Keratinocyte (primary cell): ENCODE data around the gene STK33. TPM values are rescaled to one million over a fixed set of nuclear protein-coding genes. Genes with fewer than 3 reads are reported as not detected.

Experiments used
- DNase-seq: peaks from one replicate; pipeline ENCODE4 v3.0.0-alpha.2; 2011; ENCODE audit warnings: low read depth, missing footprints, low spot score
- FAIRE-seq: peaks from 2 replicates; lab custom pipeline; 2011; peaks lifted over from hg19 to GRCh38; lab: Jason Lieb, UNC
- H2AFZ ChIP-seq: 2 replicates; pipeline ENCODE4 v1.6.0; 2012; ENCODE audit warnings: low read length, control low read depth, inconsistent platforms; ENCODE audit not compliant: control insufficient read depth
- H3K27ac ChIP-seq: 2 replicates; pipeline ENCODE4 v1.5.1; 2011; ENCODE audit warnings: low read length; ENCODE audit not compliant: control insufficient read depth, insufficient read depth
- H3K27me3 ChIP-seq: 3 replicates; pipeline ENCODE4 v1.6.0; 2011; ENCODE audit warnings: low read length; ENCODE audit not compliant: control insufficient read depth, insufficient read depth; ENCODE audit errors: extremely low read depth
- H3K36me3 ChIP-seq, 2 experiments: 2 replicates in 1 of 2; 3 replicates in 1 of 2; pipeline ENCODE4 v1.5.1; 2011; ENCODE audit warnings: low read length in 2 of 2, mild to moderate bottlenecking in 1 of 2; ENCODE audit not compliant: control insufficient read depth in 2 of 2, insufficient read depth in 2 of 2; ENCODE audit errors: extremely low read depth in 1 of 2
- H3K4me1 ChIP-seq: 3 replicates; pipeline ENCODE4 v1.5.1; 2011; ENCODE audit warnings: low read length; ENCODE audit not compliant: control insufficient read depth, insufficient read depth; ENCODE audit errors: extremely low read depth
- H3K4me2 ChIP-seq: 3 replicates; pipeline ENCODE4 v1.6.0; 2011; ENCODE audit warnings: low read depth, low read length; ENCODE audit not compliant: control insufficient read depth, insufficient read depth; ENCODE audit errors: extremely low read depth
- H3K4me3 ChIP-seq, 3 experiments: fragments of 200-600 bp in 1 of 3; sonication (generic) in 1 of 3; 2 replicates in 2 of 3; 3 replicates in 1 of 3; pipeline ENCODE4 v1.5.1; 2011 to 2016; ENCODE audit warnings: low read length in 3 of 3, mild to moderate bottlenecking in 3 of 3, control low read depth in 2 of 3, inconsistent platforms in 1 of 3, low read depth in 1 of 3, mixed read lengths in 1 of 3, mixed run types in 1 of 3, moderate library complexity in 1 of 3; ENCODE audit not compliant: control insufficient read depth in 2 of 3, insufficient read depth in 2 of 3; ENCODE audit errors: extremely low read depth in 1 of 3
- H3K79me2 ChIP-seq: 2 replicates; pipeline ENCODE4 v1.6.0; 2012; ENCODE audit warnings: low read length; ENCODE audit not compliant: control insufficient read depth, insufficient read depth
- H3K9ac ChIP-seq: 3 replicates; pipeline ENCODE4 v1.6.0; 2011; ENCODE audit warnings: low read length; ENCODE audit not compliant: control insufficient read depth, insufficient read depth; ENCODE audit errors: extremely low read depth
- H3K9me1 ChIP-seq: 3 replicates; pipeline ENCODE4 v1.6.0; 2011; ENCODE audit warnings: low read length; ENCODE audit not compliant: control insufficient read depth, insufficient read depth; ENCODE audit errors: extremely low read depth
- H3K9me3 ChIP-seq: 2 replicates; pipeline ENCODE4 v1.5.1; 2012; ENCODE audit warnings: low read depth, low read length; ENCODE audit not compliant: control insufficient read depth
- H4K20me1 ChIP-seq: 3 replicates; pipeline ENCODE4 v1.6.0; 2011; ENCODE audit warnings: low read length; ENCODE audit not compliant: control insufficient read depth, insufficient read depth; ENCODE audit errors: extremely low read depth
- EZH2 ChIP-seq: IDR thresholded peaks from one replicate; pipeline ENCODE4 v1.6.1; 2012; ENCODE audit warnings: inconsistent platforms, mild to moderate bottlenecking, low read length, moderate library complexity
- dilution Hi-C: fragments of 300-500 bp; cut with MboI; formaldehyde crosslinking; loops from one replicate; pipeline ENCODE4 v1.7.0; 2020; ENCODE audit warnings: low sequenced_read_pairs; ENCODE audit not compliant: extremely low pct_ligation_motif_present
- polyA plus RNA-seq, 5 experiments: library from polyadenylated mRNA; depleted of rRNA in 3 of 5; stranded (reverse) in 3 of 5; stranded (forward) in 1 of 5; unstranded in 1 of 5; fragments of >200 nt; gene quantifications; 1 replicate in 1 of 5; 2 replicates in 3 of 5; 3 replicates in 1 of 5; pipeline versions ENCODE4 v1.2.1 to v1.2.3, GENCODE V29; 2011 to 2012; ENCODE audit warnings: missing spikeins in 2 of 5, low read depth in 1 of 5, low replicate concordance in 1 of 5
- TF ChIP-seq, protein P1 (sequence below), 3 experiments: IDR thresholded peaks in 1 of 3; conservative IDR thresholded peaks in 1 of 3; optimal IDR thresholded peaks in 1 of 3; 2 replicates in 2 of 3; 3 replicates in 1 of 3; pipeline versions ENCODE3 to v1.5.1; 2011; ENCODE audit warnings: low read length in 3 of 3, mild to moderate bottlenecking in 3 of 3, moderate library complexity in 2 of 3, control low read depth in 1 of 3, inconsistent platforms in 1 of 3; ENCODE audit not compliant: insufficient read depth in 2 of 3; ENCODE audit errors: extremely low read depth in 1 of 3

Gene STK33
- polyA plus RNA-seq, 1 donor (not counting 4 experiments of a cell fraction or from before 2014, with no cell fraction given): 0.05 TPM

DNA sequence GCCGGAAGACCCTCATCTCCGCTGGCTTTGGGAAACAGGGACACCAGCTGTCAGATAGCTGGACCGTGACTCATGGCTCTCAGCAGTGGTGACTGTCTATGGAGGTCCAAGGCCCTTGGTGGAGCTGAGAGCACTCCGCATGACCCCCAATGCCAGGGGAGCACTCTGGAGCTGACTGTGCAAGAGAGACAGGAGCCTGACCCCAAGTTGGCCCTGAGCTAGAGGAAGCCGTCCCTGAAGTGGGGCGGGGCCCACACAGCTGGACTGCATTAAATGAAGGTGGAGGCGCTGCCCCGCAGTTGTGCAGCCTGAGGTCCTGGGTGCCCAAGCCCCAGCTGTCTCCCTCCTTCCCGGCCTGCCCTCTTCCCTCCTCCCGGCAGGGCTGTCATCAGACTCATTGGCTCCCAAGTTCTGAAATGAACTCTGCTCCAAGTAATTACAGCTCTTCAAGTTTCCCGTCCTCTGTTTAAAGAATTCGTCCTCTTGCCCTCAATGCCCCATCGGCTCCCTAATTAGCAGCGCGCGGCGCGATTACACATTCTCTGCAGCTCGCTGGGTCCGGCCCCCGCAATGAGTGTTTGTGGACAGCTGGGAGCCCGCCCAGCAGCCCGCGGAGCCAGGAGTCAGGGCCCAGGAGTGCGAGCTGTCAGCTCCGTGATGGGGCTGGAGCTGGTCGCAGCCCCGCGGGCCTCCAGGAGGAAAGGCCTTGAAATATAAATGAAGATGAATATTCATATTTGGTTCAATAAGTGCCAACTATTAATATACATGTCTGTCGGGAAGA, 237.1 kb downstream of the STK33 start:
- DNase-seq: no peak
- no peak overlapping the region for H3K27ac ChIP-seq
- H3K79me2 ChIP-seq: no peaks in the 10 kb centered on the region

DNA sequence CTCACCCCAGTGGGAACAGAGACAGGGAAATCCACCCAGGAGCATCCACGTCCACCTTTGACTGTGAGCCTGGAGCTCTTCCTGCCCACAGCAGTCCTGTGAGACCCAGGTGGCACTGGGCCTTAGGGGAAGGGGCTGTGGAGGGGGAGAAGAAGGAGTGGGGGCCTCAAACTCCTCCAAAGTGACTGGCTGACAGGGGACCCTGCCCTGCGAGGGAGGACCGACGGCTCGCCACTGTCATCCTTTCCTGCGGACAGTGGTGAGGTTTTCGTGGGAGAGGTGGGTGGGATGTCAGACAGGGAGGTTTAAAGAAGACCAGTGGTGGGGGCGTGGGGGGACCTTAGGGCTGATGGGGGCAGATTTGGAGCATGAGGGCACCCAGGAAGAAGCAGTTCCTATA, 237.8 kb downstream of the STK33 start:
- dilution Hi-C loops: no loop called here
- H3K27me3 ChIP-seq: peaks cover 26% of the 10 kb centered on the region
- H3K4me3 ChIP-seq: no peak overlapping the region
- H3K9me1 ChIP-seq: no peaks in the 10 kb centered on the region
- no peak for TF ChIP-seq EZH2
- TF ChIP-seq, protein P1, sequence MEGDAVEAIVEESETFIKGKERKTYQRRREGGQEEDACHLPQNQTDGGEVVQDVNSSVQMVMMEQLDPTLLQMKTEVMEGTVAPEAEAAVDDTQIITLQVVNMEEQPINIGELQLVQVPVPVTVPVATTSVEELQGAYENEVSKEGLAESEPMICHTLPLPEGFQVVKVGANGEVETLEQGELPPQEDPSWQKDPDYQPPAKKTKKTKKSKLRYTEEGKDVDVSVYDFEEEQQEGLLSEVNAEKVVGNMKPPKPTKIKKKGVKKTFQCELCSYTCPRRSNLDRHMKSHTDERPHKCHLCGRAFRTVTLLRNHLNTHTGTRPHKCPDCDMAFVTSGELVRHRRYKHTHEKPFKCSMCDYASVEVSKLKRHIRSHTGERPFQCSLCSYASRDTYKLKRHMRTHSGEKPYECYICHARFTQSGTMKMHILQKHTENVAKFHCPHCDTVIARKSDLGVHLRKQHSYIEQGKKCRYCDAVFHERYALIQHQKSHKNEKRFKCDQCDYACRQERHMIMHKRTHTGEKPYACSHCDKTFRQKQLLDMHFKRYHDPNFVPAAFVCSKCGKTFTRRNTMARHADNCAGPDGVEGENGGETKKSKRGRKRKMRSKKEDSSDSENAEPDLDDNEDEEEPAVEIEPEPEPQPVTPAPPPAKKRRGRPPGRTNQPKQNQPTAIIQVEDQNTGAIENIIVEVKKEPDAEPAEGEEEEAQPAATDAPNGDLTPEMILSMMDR (optimal IDR thresholded peaks at IDR 0.05 in 1 of 3, IDR thresholded peaks at IDR 0.05 in 1 of 3, conservative IDR thresholded peaks at IDR 0.05 in 1 of 3; ENCODE audit: extremely low read depth in 1 of 3, insufficient read depth in 2 of 3, low read length in 3 of 3): no peak
- no peak overlapping the region for H3K4me2 ChIP-seq
- DNase-seq (no peak), FAIRE-seq (no peak)
- no peaks in the 10 kb centered on the region for H3K36me3 ChIP-seq
- H3K4me1 ChIP-seq: no peaks in the 10 kb centered on the region
- no peak overlapping the region for H3K27ac ChIP-seq
- H4K20me1 ChIP-seq: no peaks in the 10 kb centered on the region
- H2AFZ ChIP-seq: no peak overlapping the region
- no peaks in the 10 kb centered on the region for H3K79me2 ChIP-seq
- H3K9ac ChIP-seq: no peak overlapping the region
- H3K9me3 ChIP-seq: no peaks in the 10 kb centered on the region

More for the DNA sequence above, 237.1 kb downstream of the STK33 start:
- Histone ChIP-seq H2AFZ (no peak overlapping the region), H3K36me3 (no peaks in the 10 kb centered on the region), H3K4me1 (no peaks in the 10 kb centered on the region), H3K27me3 (peaks cover 26% of the 10 kb centered on the region), H3K4me2 (no peak overlapping the region), H3K4me3 (no peak overlapping the region), H3K9me3 (no peaks in the 10 kb centered on the region), H3K9me1 (no peaks in the 10 kb centered on the region), H4K20me1 (no peaks in the 10 kb centered on the region), H3K9ac (no peak overlapping the region)
- FAIRE-seq: no peak
- dilution Hi-C loops: no loop called here
- TF ChIP-seq, protein P1 (optimal IDR thresholded peaks at IDR 0.05 in 1 of 3, IDR thresholded peaks at IDR 0.05 in 1 of 3, conservative IDR thresholded peaks at IDR 0.05 in 1 of 3; ENCODE audit: extremely low read depth in 1 of 3, insufficient read depth in 2 of 3, low read length in 3 of 3): no peak
- TF ChIP-seq EZH2: no peak
